Measurements from ENCODE around the gene SDHA.

The SDHA gene

GRCh38 chr5:197892-198489 is 20.1 kb upstream of the SDHA start:
- no peak for DNase-seq (ENCODE audit: low read depth, low spot score)
- no peak overlapping the region for H3K4me3 ChIP-seq (ENCODE audit: low read depth, low read length)
- TF ChIP-seq CTCF (IDR thresholded peaks at IDR 0.05; ENCODE audit: low read depth, low read length): no peak
- in situ Hi-C loops (cut with HindIII; ENCODE audit: low sequenced_read_pairs): no loop called here

- in situ Hi-C loops (cut with HindIII; ENCODE audit: low sequenced_read_pairs): no loop called here
- H3K4me3 ChIP-seq (ENCODE audit: low read depth, low read length): no peak overlapping the region
- no peak for DNase-seq (ENCODE audit: low read depth, low spot score)
- TF ChIP-seq CTCF (IDR thresholded peaks at IDR 0.05; ENCODE audit: low read depth, low read length): no peak
These were observed 19.5 kb upstream of the SDHA start for GRCh38 chr5:198516-199196.

- DNase-seq (ENCODE audit: low read depth, low spot score): no peak
- in situ Hi-C loops (cut with HindIII; ENCODE audit: low sequenced_read_pairs): no loop called here
- no peak overlapping the region for H3K4me3 ChIP-seq (ENCODE audit: low read depth, low read length)
- no peak for TF ChIP-seq CTCF (IDR thresholded peaks at IDR 0.05; ENCODE audit: low read depth, low read length)
These were observed 18.7 kb upstream of the SDHA start for GRCh38 chr5:199197-199949.

GRCh38 chr5:199950-200645 is 18.0 kb upstream of the SDHA start:
- in situ Hi-C loops (cut with HindIII; ENCODE audit: low sequenced_read_pairs): no loop called here
- no peak for DNase-seq (ENCODE audit: low read depth, low spot score)
- no peak for TF ChIP-seq CTCF (IDR thresholded peaks at IDR 0.05; ENCODE audit: low read depth, low read length)
- H3K4me3 ChIP-seq (ENCODE audit: low read depth, low read length): no peak overlapping the region

GRCh38 chr5:200985-201384 is 17.1 kb upstream of the SDHA start:
- TF ChIP-seq CTCF (IDR thresholded peaks at IDR 0.05; ENCODE audit: low read depth, low read length): no peak
- H3K4me3 ChIP-seq (ENCODE audit: low read depth, low read length): no peak overlapping the region
- no peak for DNase-seq (ENCODE audit: low read depth, low spot score)
- in situ Hi-C loops (cut with HindIII; ENCODE audit: low sequenced_read_pairs): no loop called here

- no peak overlapping the region for H3K4me3 ChIP-seq (ENCODE audit: low read depth, low read length)
- TF ChIP-seq CTCF (IDR thresholded peaks at IDR 0.05; ENCODE audit: low read depth, low read length): no peak
- no peak for DNase-seq (ENCODE audit: low read depth, low spot score)
- in situ Hi-C loops (cut with HindIII; ENCODE audit: low sequenced_read_pairs): no loop called here
These were observed 16.4 kb upstream of the SDHA start for GRCh38 chr5:201672-202071.

All from astrocyte of the spinal cord (primary cell).